GM13977 (cell line): ENCODE data around the gene TMEM147.

Experiments used
- DNase-seq: peaks from one replicate; pipeline ENCODE4 v3.0.0; 2012; ENCODE audit warnings: low spot score
- in situ Hi-C: fragments of 300-500 bp; cut with MboI; formaldehyde crosslinking; loops from one replicate; pipeline ENCODE4 v1.12.0; 2022; ENCODE audit warnings: low sequenced_read_pairs, low pct_unique_long_range_greater_than_20kb, mixed read lengths, inconsistent platforms; ENCODE audit not compliant: unreplicated experiment
- TF ChIP-seq, protein P1 (sequence below): IDR thresholded peaks from 2 replicates; pipeline ENCODE4 v1.5.1; 2012; ENCODE audit warnings: mild to moderate bottlenecking, control low read depth; ENCODE audit not compliant: insufficient read depth; ENCODE audit errors: extremely low read depth, missing control alignments

TMEM147 gene, protein sequence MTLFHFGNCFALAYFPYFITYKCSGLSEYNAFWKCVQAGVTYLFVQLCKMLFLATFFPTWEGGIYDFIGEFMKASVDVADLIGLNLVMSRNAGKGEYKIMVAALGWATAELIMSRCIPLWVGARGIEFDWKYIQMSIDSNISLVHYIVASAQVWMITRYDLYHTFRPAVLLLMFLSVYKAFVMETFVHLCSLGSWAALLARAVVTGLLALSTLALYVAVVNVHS

DNA sequence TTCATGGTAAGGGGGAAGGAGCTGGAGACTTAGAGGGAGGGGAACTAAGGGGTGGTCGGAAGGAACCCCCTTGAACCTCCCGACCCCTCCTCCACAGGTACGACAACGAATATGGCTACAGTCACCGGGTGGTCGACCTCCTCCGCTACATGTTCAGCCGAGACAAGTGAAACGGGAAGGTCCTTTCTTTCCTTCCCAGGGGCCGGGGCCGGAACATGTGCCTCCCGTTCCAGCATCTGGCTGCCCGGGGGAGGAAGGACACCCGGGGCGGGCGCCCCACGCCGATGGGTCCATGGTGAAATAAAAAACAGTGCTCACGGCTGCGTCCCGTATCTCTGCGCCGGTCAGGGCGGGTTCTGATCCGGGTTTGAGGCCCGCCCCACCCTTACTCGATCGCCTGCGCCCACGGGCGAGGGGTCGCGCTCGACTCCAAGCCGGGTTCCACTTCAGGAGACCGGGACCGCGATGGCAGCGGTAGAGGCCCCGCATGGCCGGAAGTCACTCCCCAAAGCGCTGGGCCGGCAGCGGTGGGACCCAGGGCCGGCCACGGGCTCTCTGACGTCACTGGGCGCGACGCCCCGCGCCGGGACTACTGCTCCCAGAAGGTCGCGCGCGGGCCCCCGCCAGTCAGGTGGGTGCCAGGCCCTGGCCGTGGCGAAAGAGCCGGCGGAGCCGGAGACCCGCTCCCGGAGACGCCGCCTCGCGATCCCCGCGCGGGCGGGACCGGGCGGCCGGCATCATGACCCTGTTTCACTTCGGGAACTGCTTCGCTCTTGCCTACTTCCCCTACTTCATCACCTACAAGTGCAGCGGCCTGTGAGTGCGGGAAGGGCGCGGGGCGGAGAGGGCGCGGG, at the start of gene TMEM147:
Gene TMEM147 (plus strand): TSS at position 626 of the 854 bp plus-strand sequence. CDS start 114 bp downstream, at position 740.
- TF ChIP-seq, protein P1, sequence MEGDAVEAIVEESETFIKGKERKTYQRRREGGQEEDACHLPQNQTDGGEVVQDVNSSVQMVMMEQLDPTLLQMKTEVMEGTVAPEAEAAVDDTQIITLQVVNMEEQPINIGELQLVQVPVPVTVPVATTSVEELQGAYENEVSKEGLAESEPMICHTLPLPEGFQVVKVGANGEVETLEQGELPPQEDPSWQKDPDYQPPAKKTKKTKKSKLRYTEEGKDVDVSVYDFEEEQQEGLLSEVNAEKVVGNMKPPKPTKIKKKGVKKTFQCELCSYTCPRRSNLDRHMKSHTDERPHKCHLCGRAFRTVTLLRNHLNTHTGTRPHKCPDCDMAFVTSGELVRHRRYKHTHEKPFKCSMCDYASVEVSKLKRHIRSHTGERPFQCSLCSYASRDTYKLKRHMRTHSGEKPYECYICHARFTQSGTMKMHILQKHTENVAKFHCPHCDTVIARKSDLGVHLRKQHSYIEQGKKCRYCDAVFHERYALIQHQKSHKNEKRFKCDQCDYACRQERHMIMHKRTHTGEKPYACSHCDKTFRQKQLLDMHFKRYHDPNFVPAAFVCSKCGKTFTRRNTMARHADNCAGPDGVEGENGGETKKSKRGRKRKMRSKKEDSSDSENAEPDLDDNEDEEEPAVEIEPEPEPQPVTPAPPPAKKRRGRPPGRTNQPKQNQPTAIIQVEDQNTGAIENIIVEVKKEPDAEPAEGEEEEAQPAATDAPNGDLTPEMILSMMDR, result no peak
- in situ Hi-C loops, result no loop called here
- peak; percentile 98 for DNase-seq

DNA sequence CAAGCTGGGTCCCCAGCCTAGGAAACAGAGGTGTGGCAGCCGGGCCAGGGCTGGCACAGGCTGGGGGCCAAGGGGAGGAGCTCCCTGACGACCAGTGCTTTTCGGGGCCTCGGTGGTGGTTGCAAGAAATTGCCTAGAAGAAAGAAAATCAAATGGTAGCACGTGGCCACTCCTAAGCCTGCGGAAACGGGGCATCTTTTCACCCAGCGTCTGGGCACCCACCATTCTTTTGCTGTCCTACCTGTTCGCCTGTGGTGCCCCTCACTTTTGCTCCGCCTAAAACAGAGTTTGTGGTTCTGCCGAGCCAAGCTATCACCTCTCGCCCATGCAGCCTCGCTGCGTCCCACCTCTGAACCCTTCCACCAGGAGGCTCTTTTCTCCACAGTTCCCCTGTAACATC, 48.0 kb upstream of the TMEM147 start:
- TF ChIP-seq, protein P1, result no peak
- DNase-seq, result no peak
- in situ Hi-C loops, result no loop called here

DNA sequence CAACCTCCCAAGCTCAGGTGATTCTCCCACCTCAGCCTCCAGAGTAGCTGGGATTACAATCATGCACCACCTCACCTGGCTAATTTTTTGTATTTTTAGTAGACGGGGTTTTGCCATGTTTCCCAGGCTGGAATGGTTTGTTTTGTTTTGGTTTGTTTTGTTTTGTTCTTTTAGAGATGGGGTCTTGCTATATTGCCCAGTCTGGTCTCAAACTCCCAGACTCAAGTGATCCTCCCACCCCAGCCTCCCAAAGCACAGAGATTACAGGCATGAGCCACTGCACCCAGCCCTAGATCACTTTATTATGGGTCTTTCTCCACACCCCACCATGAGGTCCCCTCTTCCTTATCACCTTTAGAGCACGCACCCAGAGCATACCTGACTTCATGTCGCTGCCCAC, 47.2 kb upstream of the TMEM147 start:
- no peak for DNase-seq
- TF ChIP-seq, protein P1, result no peak
- in situ Hi-C loops, result no loop called here

DNA sequence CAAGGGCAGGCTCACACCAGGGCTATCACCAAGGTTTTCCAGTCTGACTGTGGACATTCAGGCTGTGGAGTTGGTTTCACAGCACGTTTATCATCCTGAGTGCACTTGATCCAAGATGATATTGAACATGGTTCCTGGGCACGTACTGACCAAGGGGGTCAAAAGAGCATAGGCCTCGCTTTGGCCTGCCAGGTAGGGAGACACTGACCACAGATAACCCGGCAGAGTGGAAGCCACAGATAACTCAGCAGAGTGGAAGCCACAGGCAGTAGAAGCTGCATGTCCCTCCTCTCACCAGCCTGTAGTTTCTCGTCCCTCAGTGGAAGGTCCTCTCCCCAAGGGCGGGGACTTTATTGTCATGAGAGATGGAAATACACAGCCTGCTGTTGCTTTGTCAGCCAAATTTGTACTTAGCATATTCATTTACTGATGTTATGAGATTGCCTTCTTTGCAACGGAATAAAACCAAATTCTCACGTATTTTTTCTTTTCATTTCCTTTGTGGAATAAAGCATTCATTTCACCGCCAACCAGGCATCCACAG, 46.4 kb upstream of the TMEM147 start:
- in situ Hi-C loops, result no loop called here
- DNase-seq, result no peak
- TF ChIP-seq, protein P1, result no peak

DNA sequence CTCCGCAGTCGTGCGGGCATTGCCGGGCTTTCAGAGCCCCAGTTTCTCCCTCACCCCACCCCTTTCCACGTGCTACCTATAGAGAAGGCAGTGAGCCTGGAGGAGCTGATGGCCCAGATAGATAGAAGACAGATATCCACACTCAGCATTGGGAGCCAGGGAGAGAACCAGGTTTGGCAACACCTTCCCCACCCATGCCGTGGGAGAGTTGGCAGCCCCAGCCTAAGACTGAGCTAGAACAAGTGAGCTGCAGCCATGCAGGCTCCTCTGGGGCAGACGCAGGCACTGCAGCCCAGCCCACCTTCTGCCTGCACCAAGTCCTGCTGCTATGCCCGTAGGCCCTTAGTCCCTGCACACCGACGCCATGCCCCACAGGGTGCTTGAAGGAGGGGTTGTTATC, 44.8 kb upstream of the TMEM147 start:
- no peak for DNase-seq
- TF ChIP-seq, protein P1, result no peak
- in situ Hi-C loops, result no loop called here

DNA sequence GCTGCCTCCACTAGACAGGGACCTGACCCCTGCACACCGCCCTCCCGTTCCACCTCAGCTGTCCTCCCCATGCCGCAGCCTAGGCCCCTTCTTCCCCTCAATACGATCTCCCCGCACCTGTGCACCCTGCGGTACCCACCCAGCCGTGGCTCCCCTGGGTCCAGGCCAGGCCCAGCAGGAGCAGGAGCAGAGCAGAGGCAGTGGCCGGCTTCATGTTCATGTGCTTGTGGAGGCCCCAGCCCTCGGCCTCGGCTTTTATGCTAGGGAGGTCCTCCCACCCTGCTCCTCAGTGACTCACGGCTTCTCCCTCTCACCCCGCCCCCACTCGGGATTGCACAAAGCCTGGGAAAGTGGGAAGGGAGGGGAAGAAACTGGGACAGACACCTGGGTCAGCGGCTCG, 43.7 kb upstream of the TMEM147 start:
- no peak for DNase-seq
- in situ Hi-C loops, result no loop called here
- TF ChIP-seq, protein P1, result no peak
